Type B pancreatic cell (in vitro differentiated cells): ENCODE data around the gene CRB3. TPM values are rescaled to one million over a fixed set of nuclear protein-coding genes. Genes with fewer than 3 reads are reported as not detected.
"Not testable (repeated sequence)": the region's sequence is repeated elsewhere in the genome, so short reads cannot be mapped to it uniquely, and the experiment has no call there.

Source experiments
- DNase-seq: peaks from one replicate; pipeline ENCODE4 v3.0.0; 2021; ENCODE audit warnings: mixed read lengths; ENCODE audit not compliant: unreplicated experiment; ENCODE audit errors: extremely low spot score
- H3K27ac Mint-ChIP-seq: 2 replicates; pipeline ENCODE4 v1.8.0; 2021; ENCODE audit warnings: mild to moderate bottlenecking, mixed read lengths
- H3K27me3 Mint-ChIP-seq: 2 replicates; pipeline ENCODE4 v1.8.0; 2021; ENCODE audit warnings: mixed read lengths
- H3K36me3 Mint-ChIP-seq: 2 replicates; pipeline ENCODE4 v1.8.0; 2021; ENCODE audit warnings: mixed read lengths
- H3K4me1 Mint-ChIP-seq: one replicate; pipeline ENCODE4 v1.8.0; 2021; ENCODE audit warnings: mixed read lengths; ENCODE audit not compliant: unreplicated experiment
- H3K4me3 Mint-ChIP-seq: 2 replicates; pipeline ENCODE4 v1.8.0; 2021; ENCODE audit warnings: mild to moderate bottlenecking, mixed read lengths
- H3K9me3 Mint-ChIP-seq: 2 replicates; pipeline ENCODE4 v1.8.0; 2021; ENCODE audit warnings: mixed read lengths
- total RNA-seq: library from RNA; stranded (reverse); gene quantifications from 2 replicates; pipeline ENCODE4 v1.2.1, GENCODE V29; 2021; ENCODE audit warnings: low replicate concordance
- TF ChIP-seq, protein P1 (sequence below): fragments of 200-600 bp; sonication (generic); conservative IDR thresholded peaks from 2 replicates; pipeline ENCODE4 v1.5.0; 2021; ENCODE audit warnings: antibody characterized with exemption, mild to moderate bottlenecking

The CRB3 gene
- total RNA-seq, 1 donor from 2014 or later, result 30.6 TPM

DNA sequence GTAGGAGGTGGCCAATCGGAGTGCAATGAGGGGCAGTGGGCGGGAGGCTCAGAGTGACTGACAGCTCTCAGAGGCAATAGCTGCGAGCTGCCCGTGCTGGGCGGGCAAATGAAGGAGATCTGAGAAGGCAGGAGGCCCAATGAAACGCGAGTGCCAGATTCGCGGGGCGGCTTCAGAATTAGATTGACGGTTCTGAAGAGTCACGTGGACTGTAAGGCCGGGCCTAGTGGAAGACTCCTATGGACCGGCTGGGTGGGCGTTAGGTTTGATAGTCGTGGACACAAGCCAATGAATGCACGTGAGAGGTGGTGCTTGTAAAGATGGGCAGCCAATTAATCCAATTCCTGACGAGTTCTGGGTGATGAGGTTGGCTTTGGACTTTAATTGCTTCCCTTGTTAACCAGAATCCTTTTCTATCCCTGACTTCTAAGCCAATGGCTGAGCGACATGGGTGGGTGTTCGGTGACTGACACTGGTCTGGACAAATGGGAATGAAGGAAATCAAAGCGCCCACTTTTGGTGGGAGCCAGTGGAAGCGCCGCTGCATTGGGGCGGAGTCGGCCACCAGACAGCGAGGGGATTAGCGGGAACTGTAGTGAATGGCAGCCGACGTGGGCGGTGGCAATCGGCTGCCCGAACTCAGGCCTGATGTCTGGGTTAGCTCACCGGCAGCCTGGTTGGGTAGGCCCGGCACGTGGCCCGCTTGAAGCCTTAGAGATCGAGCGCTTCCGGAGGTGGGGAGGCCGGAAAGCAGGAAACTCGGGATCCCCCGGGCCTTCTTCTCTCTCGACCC is 38.9 kb upstream of the CRB3 start:
- Mint-ChIP-seq H3K27ac (peak overlapping the region; percentile 83), H3K36me3 (peaks cover 4% of the 10 kb centered on the region), H3K27me3 (peaks cover 9% of the 10 kb centered on the region), H3K9me3 (no peaks in the 10 kb centered on the region), H3K4me3 (peak overlapping the region; percentile 84), H3K4me1 (peaks cover 25% of the 10 kb centered on the region)
- TF ChIP-seq, protein P1, sequence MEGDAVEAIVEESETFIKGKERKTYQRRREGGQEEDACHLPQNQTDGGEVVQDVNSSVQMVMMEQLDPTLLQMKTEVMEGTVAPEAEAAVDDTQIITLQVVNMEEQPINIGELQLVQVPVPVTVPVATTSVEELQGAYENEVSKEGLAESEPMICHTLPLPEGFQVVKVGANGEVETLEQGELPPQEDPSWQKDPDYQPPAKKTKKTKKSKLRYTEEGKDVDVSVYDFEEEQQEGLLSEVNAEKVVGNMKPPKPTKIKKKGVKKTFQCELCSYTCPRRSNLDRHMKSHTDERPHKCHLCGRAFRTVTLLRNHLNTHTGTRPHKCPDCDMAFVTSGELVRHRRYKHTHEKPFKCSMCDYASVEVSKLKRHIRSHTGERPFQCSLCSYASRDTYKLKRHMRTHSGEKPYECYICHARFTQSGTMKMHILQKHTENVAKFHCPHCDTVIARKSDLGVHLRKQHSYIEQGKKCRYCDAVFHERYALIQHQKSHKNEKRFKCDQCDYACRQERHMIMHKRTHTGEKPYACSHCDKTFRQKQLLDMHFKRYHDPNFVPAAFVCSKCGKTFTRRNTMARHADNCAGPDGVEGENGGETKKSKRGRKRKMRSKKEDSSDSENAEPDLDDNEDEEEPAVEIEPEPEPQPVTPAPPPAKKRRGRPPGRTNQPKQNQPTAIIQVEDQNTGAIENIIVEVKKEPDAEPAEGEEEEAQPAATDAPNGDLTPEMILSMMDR, result no peak
- peak; percentile 98 for DNase-seq

GRCh38 chr19:6425732-6426620 is 38.1 kb upstream of the CRB3 start:
- peak overlapping the region; percentile 84 for H3K4me3 Mint-ChIP-seq
- DNase-seq, result no peak
- H3K27ac Mint-ChIP-seq, result peak overlapping the region; percentile 83
- TF ChIP-seq, protein P1, result peak; percentile 24
- no peaks in the 10 kb centered on the region for H3K9me3 Mint-ChIP-seq
- H3K27me3 Mint-ChIP-seq, result peaks cover 16% of the 10 kb centered on the region
- H3K4me1 Mint-ChIP-seq, result peaks cover 21% of the 10 kb centered on the region
- peaks cover 4% of the 10 kb centered on the region for H3K36me3 Mint-ChIP-seq

DNA sequence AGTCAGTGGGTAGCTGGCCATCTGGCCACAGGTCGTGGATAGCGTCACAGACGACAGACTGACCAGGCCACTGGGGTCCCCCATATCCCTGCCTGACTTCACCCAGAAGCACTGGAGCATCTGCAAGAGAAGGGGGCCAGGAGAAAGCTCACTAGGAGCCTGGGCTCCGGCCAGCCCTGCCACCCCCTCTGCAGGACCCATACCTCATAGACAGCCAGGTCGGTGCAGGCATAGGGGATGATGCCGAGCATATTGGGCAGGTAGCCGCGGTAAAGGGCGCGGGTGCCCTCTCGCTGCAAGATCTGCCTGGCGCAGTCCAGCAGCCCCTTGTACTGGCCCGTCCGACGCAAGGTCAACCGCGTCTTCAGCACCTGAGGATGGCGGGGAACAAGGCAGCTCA is 36.9 kb upstream of the CRB3 start:
- H3K9me3 Mint-ChIP-seq, result no peaks in the 10 kb centered on the region
- H3K27me3 Mint-ChIP-seq, result peaks cover 23% of the 10 kb centered on the region
- no peak for DNase-seq
- H3K4me1 Mint-ChIP-seq, result peaks cover 18% of the 10 kb centered on the region
- no peak overlapping the region for H3K27ac Mint-ChIP-seq
- peaks cover 4% of the 10 kb centered on the region for H3K36me3 Mint-ChIP-seq
- no peak overlapping the region for H3K4me3 Mint-ChIP-seq
- TF ChIP-seq, protein P1, result no peak

DNA sequence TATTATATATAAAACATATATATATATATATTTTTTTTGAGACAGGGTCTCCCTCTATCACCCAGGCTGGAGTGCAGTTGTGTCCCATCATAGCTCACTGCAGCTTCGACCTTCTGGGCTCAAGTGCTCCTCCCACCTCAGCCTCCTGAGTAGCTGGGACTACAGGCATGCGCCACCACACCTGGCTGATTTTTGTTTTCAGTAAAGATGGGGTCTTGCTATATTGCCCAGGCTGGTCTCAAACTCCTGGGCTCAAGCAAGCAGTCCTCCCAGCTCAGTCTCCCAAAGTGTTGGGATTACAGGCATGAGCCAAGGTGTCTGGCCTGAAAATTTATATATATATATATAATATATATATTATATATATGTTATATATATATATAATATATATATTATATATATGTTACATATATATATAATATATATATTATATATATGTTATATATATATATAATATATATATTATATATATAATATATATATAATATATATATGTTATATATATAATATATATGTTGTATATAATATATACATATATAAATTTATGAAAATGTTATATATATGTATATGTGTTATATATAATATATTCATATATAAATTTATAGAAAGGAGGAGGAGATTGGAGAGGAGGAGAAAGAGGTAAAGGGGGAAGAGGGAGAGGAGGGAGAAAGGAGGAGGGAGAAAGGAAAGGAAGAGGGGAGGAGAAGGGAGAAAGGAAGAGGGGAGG is 35.2 kb upstream of the CRB3 start:
- not testable (repeated sequence) for H3K4me1 Mint-ChIP-seq, H3K9me3 Mint-ChIP-seq
- H3K27me3 Mint-ChIP-seq, result peaks cover 23% of the 10 kb centered on the region

GRCh38 chr19:6429419-6430221 is 34.5 kb upstream of the CRB3 start:
- Mint-ChIP-seq H3K36me3 (peaks cover 4% of the 10 kb centered on the region), H3K4me1 (peaks cover 4% of the 10 kb centered on the region), H3K27ac (no peak overlapping the region), H3K4me3 (no peak overlapping the region), H3K9me3 (no peaks in the 10 kb centered on the region), H3K27me3 (peaks cover 23% of the 10 kb centered on the region)
- TF ChIP-seq, protein P1, result no peak
- no peak for DNase-seq

More for the DNA sequence above, 35.2 kb upstream of the CRB3 start:
- DNase-seq, H3K4me3 Mint-ChIP-seq, H3K36me3 Mint-ChIP-seq, H3K27ac Mint-ChIP-seq: not testable (repeated sequence)
